Activated CD8-positive, alpha-beta T cell treated with anti-CD3 and anti-CD28 coated beads, Interleukin-2, amount 10 ng/mL, durations not matched to agents 7 days and 5 days (primary cell): ENCODE measurements around the gene NEU4. TPM values are rescaled to one million over a fixed set of nuclear protein-coding genes. Genes with fewer than 3 reads are reported as not detected.
"Not testable (repeated sequence)": the region's sequence is repeated elsewhere in the genome, so short reads cannot be mapped to it uniquely, and the experiment has no call there.

Experiments
- ATAC-seq: fragments of 150-1000 bp; cut with Tn5 transposase; one replicate; pipeline ENCODE4 v1.10.0; 2021; ENCODE audit warnings: moderate library complexity
- CTCF ChIA-PET: fragments of 350-600 bp; sonication (Branson Sonifier 250); formaldehyde crosslinking; loops from one replicate; lab custom pipeline; 2021; ENCODE audit warnings: antibody characterized with exemption; lab: Charles Lee
- POLR2A ChIA-PET: fragments of 350-600 bp; sonication (Branson Sonifier 250); formaldehyde crosslinking; loops from one replicate; lab custom pipeline; 2021; ENCODE audit warnings: antibody characterized with exemption; lab: Charles Lee
- DNase-seq: peaks from one replicate; pipeline ENCODE4 v3.0.0-alpha.2; 2020
- H3K27ac Mint-ChIP-seq: one replicate; pipeline ENCODE4 v1.8.0; 2021; ENCODE audit warnings: mild to moderate bottlenecking, mixed read lengths
- H3K27me3 Mint-ChIP-seq: one replicate; pipeline ENCODE4 v1.8.0; 2021; ENCODE audit warnings: low read depth, mixed read lengths
- H3K36me3 Mint-ChIP-seq: one replicate; pipeline ENCODE4 v1.8.0; 2021; ENCODE audit warnings: low read depth, mixed read lengths
- H3K4me1 Mint-ChIP-seq: one replicate; pipeline ENCODE4 v1.8.0; 2021; ENCODE audit warnings: low read depth, mixed read lengths
- H3K4me3 Mint-ChIP-seq: one replicate; pipeline ENCODE4 v1.8.0; 2021; ENCODE audit warnings: mild to moderate bottlenecking, mixed read lengths
- H3K9me3 Mint-ChIP-seq: one replicate; pipeline ENCODE4 v1.8.0; 2022; ENCODE audit warnings: mixed read lengths; ENCODE audit not compliant: insufficient read depth
- total RNA-seq, 2 experiments: library from RNA; stranded (reverse); gene quantifications; one replicate each; pipeline ENCODE4 v1.2.3, GENCODE V29; 2021

NEU4 gene
- total RNA-seq, 2 experiments from 2014 or later = 0.31 to 0.45 TPM

- ATAC-seq, H3K36me3 Mint-ChIP-seq, H3K4me3 Mint-ChIP-seq, DNase-seq, H3K27ac Mint-ChIP-seq, H3K9me3 Mint-ChIP-seq, H3K27me3 Mint-ChIP-seq, CTCF ChIA-PET: not testable (repeated sequence)
- peaks cover 19% of the 10 kb centered on the region for H3K4me1 Mint-ChIP-seq
- POLR2A ChIA-PET = interaction anchor here (0.6 kb wide), 1 partner anchor 12 kb away, joined by 3 read pairs; no protein-coding TSS in a partner anchor
Measured at GRCh38 chr2:241819947-241820624, 11.1 kb downstream of the NEU4 start.

GRCh38 chr2:241820625-241821384 is 11.8 kb downstream of the NEU4 start:
- DNase-seq = no peak
- CTCF ChIA-PET = no interaction called here
- Mint-ChIP-seq H3K27ac (no peak overlapping the region), H3K4me3 (no peak overlapping the region), H3K4me1 (peaks cover 19% of the 10 kb centered on the region), H3K9me3 (no peaks in the 10 kb centered on the region), H3K36me3 (peaks cover 6% of the 10 kb centered on the region), H3K27me3 (peaks cover 7% of the 10 kb centered on the region)
- no peak for ATAC-seq
- POLR2A ChIA-PET = interaction anchor here (0.6 kb wide), 1 partner anchor 11 kb away, joined by 3 read pairs; no protein-coding TSS in a partner anchor

GRCh38 chr2:241821460-241822263 is 12.7 kb downstream of the NEU4 start:
- H3K27me3 Mint-ChIP-seq = peaks cover 8% of the 10 kb centered on the region
- no peak for DNase-seq

GRCh38 chr2:241822264-241822623 is 13.3 kb downstream of the NEU4 start:
- POLR2A ChIA-PET = no interaction called here

More at GRCh38 chr2:241821460-241822263, 12.7 kb downstream of the NEU4 start:
- Mint-ChIP-seq H3K27ac (no peak overlapping the region), H3K9me3 (peaks cover 2% of the 10 kb centered on the region), H3K4me1 (peaks cover 21% of the 10 kb centered on the region), H3K36me3 (peaks cover 6% of the 10 kb centered on the region), H3K4me3 (no peak overlapping the region)
- POLR2A ChIA-PET = no interaction called here
- CTCF ChIA-PET = no interaction called here
- no peak for ATAC-seq

GRCh38 chr2:241823531-241824437 is 14.8 kb downstream of the NEU4 start:
- ATAC-seq, CTCF ChIA-PET, H3K36me3 Mint-ChIP-seq, H3K4me3 Mint-ChIP-seq, POLR2A ChIA-PET, H3K27me3 Mint-ChIP-seq, DNase-seq: not testable (repeated sequence)
- H3K4me1 Mint-ChIP-seq = peaks cover 25% of the 10 kb centered on the region
- peaks cover 19% of the 10 kb centered on the region for H3K9me3 Mint-ChIP-seq
- H3K27ac Mint-ChIP-seq = peak overlapping the region; percentile 37

More at GRCh38 chr2:241822264-241822623, 13.3 kb downstream of the NEU4 start:
- H3K27ac Mint-ChIP-seq = no peak overlapping the region
- H3K9me3 Mint-ChIP-seq = peaks cover 8% of the 10 kb centered on the region
- H3K4me3 Mint-ChIP-seq = no peak overlapping the region
- peaks cover 25% of the 10 kb centered on the region for H3K4me1 Mint-ChIP-seq
- no peak for DNase-seq
- H3K36me3 Mint-ChIP-seq = peaks cover 6% of the 10 kb centered on the region
- peaks cover 8% of the 10 kb centered on the region for H3K27me3 Mint-ChIP-seq
- CTCF ChIA-PET = no interaction called here
- ATAC-seq = no peak

GRCh38 chr2:241827394-241827793 is 18.4 kb downstream of the NEU4 start:
- peaks cover 24% of the 10 kb centered on the region for H3K9me3 Mint-ChIP-seq
- DNase-seq (no peak), ATAC-seq (no peak)
- H3K27ac Mint-ChIP-seq = no peak overlapping the region
- POLR2A ChIA-PET = no interaction called here
- peaks cover 6% of the 10 kb centered on the region for H3K36me3 Mint-ChIP-seq
- H3K4me1 Mint-ChIP-seq = peaks cover 17% of the 10 kb centered on the region
- no peak overlapping the region for H3K4me3 Mint-ChIP-seq
- peaks cover 25% of the 10 kb centered on the region for H3K27me3 Mint-ChIP-seq
- CTCF ChIA-PET = no interaction called here

GRCh38 chr2:241833101-241833663 is 24.2 kb downstream of the NEU4 start:
- Mint-ChIP-seq H3K27ac (no peak overlapping the region), H3K36me3 (no peaks in the 10 kb centered on the region), H3K4me1 (peaks cover 14% of the 10 kb centered on the region), H3K9me3 (peaks cover 8% of the 10 kb centered on the region), H3K27me3 (peaks cover 48% of the 10 kb centered on the region), H3K4me3 (no peak overlapping the region)
- no peak for DNase-seq
- POLR2A ChIA-PET = no interaction called here
- ATAC-seq = no peak
- CTCF ChIA-PET = no interaction called here

- H3K4me3 Mint-ChIP-seq, H3K27ac Mint-ChIP-seq, POLR2A ChIA-PET, H3K9me3 Mint-ChIP-seq, DNase-seq, H3K36me3 Mint-ChIP-seq, ATAC-seq: not testable (repeated sequence)
- CTCF ChIA-PET = interaction anchor here (0.7 to 1.2 kb wide), 2 partner anchors 8 to 35 kb away, joined by 4 read pairs; no protein-coding TSS in a partner anchor
- Mint-ChIP-seq H3K4me1 (peaks cover 16% of the 10 kb centered on the region), H3K27me3 (peaks cover 52% of the 10 kb centered on the region)
Measured at GRCh38 chr2:241833756-241834526, 24.9 kb downstream of the NEU4 start.

- no peak overlapping the region for H3K27ac Mint-ChIP-seq
- DNase-seq (no peak), ATAC-seq (no peak)
- H3K27me3 Mint-ChIP-seq = peaks cover 55% of the 10 kb centered on the region
- no peaks in the 10 kb centered on the region for H3K36me3 Mint-ChIP-seq
- H3K4me3 Mint-ChIP-seq = no peak overlapping the region
- ChIA-PET POLR2A (no interaction called here), CTCF (interaction anchor here (0.7 to 1.2 kb wide), 2 partner anchors 8 to 34 kb away, joined by 4 read pairs; no protein-coding TSS in a partner anchor)
- peaks cover 16% of the 10 kb centered on the region for H3K4me1 Mint-ChIP-seq
- peaks cover 5% of the 10 kb centered on the region for H3K9me3 Mint-ChIP-seq
Measured at GRCh38 chr2:241834527-241835210, 25.7 kb downstream of the NEU4 start.

- CTCF ChIA-PET = no interaction called here
- no peaks in the 10 kb centered on the region for H3K36me3 Mint-ChIP-seq
- DNase-seq = no peak
Measured at GRCh38 chr2:241835611-241836010, 26.6 kb downstream of the NEU4 start.

More at GRCh38 chr2:241835611-241836010, 26.6 kb downstream of the NEU4 start:
- Mint-ChIP-seq H3K9me3 (peaks cover 5% of the 10 kb centered on the region), H3K27me3 (peaks cover 55% of the 10 kb centered on the region), H3K4me3 (no peak overlapping the region), H3K4me1 (peaks cover 16% of the 10 kb centered on the region), H3K27ac (no peak overlapping the region)
- POLR2A ChIA-PET = no interaction called here
- no peak for ATAC-seq
